ENCODE results near the gene ALG14. TPM values are rescaled to one million over a fixed set of nuclear protein-coding genes. Genes with fewer than 3 reads are reported as not detected.

The ALG14 gene
- total and polyA plus RNA-seq, 2 of the 4 experiments (the other 2 are of a cell fraction), result 1.7 to 2.0 TPM

- no peaks in the 10 kb centered on the region for H3K4me1 ChIP-seq (ENCODE audit: control insufficient read depth, insufficient read depth, low read length)
- peaks cover 28% of the 10 kb centered on the region for H3K27me3 ChIP-seq (ENCODE audit: control insufficient read depth, insufficient read depth, low read length)
- DNase-seq (no peak), ATAC-seq (ENCODE audit: low read depth) (no peak)
- TF ChIP-seq CHD1 (IDR thresholded peaks at IDR 0.05; ENCODE audit: low read depth, low read length) (no peak), FOS (IDR thresholded peaks at IDR 0.05; ENCODE audit: low read depth, low read length) (no peak), CEBPB (IDR thresholded peaks at IDR 0.05; ENCODE audit: low read depth, low read length) (no peak), USF2 (IDR thresholded peaks at IDR 0.05; ENCODE audit: low read depth, low read length) (no peak), BHLHE40 (IDR thresholded peaks at IDR 0.05; ENCODE audit: low read depth, low read length) (no peak), MAZ (IDR thresholded peaks at IDR 0.05; ENCODE audit: borderline replicate concordance, low read depth, low read length) (no peak)
- no peak overlapping the region for H3K56ac ChIP-seq (ENCODE audit: extremely low read depth, insufficient read depth, low read length)
- no peaks in the 10 kb centered on the region for H4K20me1 ChIP-seq (ENCODE audit: insufficient read depth, low read length)
- no peaks in the 10 kb centered on the region for H3K79me1 ChIP-seq (ENCODE audit: low read depth in 1 of 2, low read length in 2 of 2)
- no CpG with 5 or more reads among the region's 8 CpGs for WGBS, 2 experiments (ENCODE audit: extremely low coverage in 2 of 2, insufficient read length in 1 of 2)
- H3K4me3 ChIP-seq (ENCODE audit: insufficient read depth, low read depth, low read length), result no peak overlapping the region
- H4K91ac ChIP-seq (ENCODE audit: insufficient read depth, low read depth, low read length), result no peak overlapping the region
- no peaks in the 10 kb centered on the region for H3K9me1 ChIP-seq (ENCODE audit: insufficient read depth, low read length)
- H3K27ac ChIP-seq (ENCODE audit: insufficient read depth, low read length), result no peak overlapping the region
- H3K9ac ChIP-seq (ENCODE audit: low read depth, low read length), result no peak overlapping the region
- H2AK5ac ChIP-seq (ENCODE audit: low read depth, low read length), result no peak overlapping the region
- H4K8ac ChIP-seq (ENCODE audit: low read depth in 2 of 2, low read length in 2 of 2), result no peak overlapping the region
- no peak overlapping the region for H3K14ac ChIP-seq (replicated peaks; ENCODE audit: low read depth, low read length)
- intact Hi-C loops (cut with micrococcal nuclease) (no loop called here), in situ Hi-C loops (cut with MboI; ENCODE audit: low sequenced_read_pairs) (no loop called here), dilution Hi-C loops (cut with HindIII; ENCODE audit: low sequenced_read_pairs, unreplicated experiment) (no loop called here)
- no peak overlapping the region for H3K23ac ChIP-seq (ENCODE audit: low read depth, low read length)
- ChIA-PET CTCF (no interaction called here), POLR2A (ENCODE audit: unreplicated experiment) (no interaction called here)
- H4K5ac ChIP-seq (ENCODE audit: low read depth, low read length), result no peak overlapping the region
- no peak overlapping the region for H2AFZ ChIP-seq (replicated peaks; ENCODE audit: low read length, poor library complexity)
- no peak overlapping the region for H3K18ac ChIP-seq (ENCODE audit: low read depth, low read length)
- BruUV-seq (replicated peaks), result no TSS peak
- H2BK20ac ChIP-seq (ENCODE audit: low read depth, low read length), result no peak overlapping the region
- H3K4ac ChIP-seq (ENCODE audit: low read depth, low read length), result no peak overlapping the region
- H2BK5ac ChIP-seq (ENCODE audit: low read depth, low read length, poor library complexity, severe bottlenecking), result no peak overlapping the region
- no peak overlapping the region for H2BK15ac ChIP-seq (ENCODE audit: low read depth, low read length)
- H2AK9ac ChIP-seq (replicated peaks; ENCODE audit: low read depth, low read length, poor library complexity), result no peak overlapping the region
- no peak overlapping the region for H2BK120ac ChIP-seq (ENCODE audit: low read depth, low read length)
- no peak overlapping the region for H3K4me2 ChIP-seq (ENCODE audit: low read depth, low read length)
- no peaks in the 10 kb centered on the region for H3K36me3 ChIP-seq (ENCODE audit: control insufficient read depth, insufficient read depth, low read length)
- no peaks in the 10 kb centered on the region for H3K9me3 ChIP-seq (ENCODE audit: control insufficient read depth, insufficient read depth, low read length)
Measured at GRCh38 chr1:95122151-95122697, 49.5 kb upstream of the ALG14 start.
